ENCODE measurements around the gene L3MBTL1.

L3MBTL1 gene

GRCh38 chr20:43558412-43559146 is 51.1 kb downstream of the L3MBTL1 start, which contains the start of gene SGK2:
Gene SGK2 (plus strand): TSS chr20:43559027. CDS start chr20:43566496, 7,469 bp downstream.
- peak within 1 kb of the TSS; percentile 61 to 77 for H3K4me3 ChIP-seq (ENCODE audit: low read length in 2 of 2)
- H3K27me3 ChIP-seq (ENCODE audit: control insufficient read depth in 2 of 2, insufficient read depth in 2 of 2, low read length in 2 of 2): no peaks in the 10 kb centered on the region
- H3K4me1 ChIP-seq (ENCODE audit: control insufficient read depth in 2 of 2, insufficient read depth in 2 of 2, low read length in 2 of 2): peaks cover 21 to 28% of the 10 kb centered on the region in 2 donors
- H3K36me3 ChIP-seq (ENCODE audit: control insufficient read depth in 2 of 2, insufficient read depth in 2 of 2, low read length in 2 of 2): no peaks in the 10 kb centered on the region
- H3K9me3 ChIP-seq (ENCODE audit: control insufficient read depth in 2 of 2, low read length in 2 of 2): no peaks in the 10 kb centered on the region
- peak within 1 kb of the TSS; percentile 65 to 71 for H3K9ac ChIP-seq (ENCODE audit: low read depth in 1 of 2, low read length in 2 of 2)
- H3K27ac ChIP-seq (ENCODE audit: low read depth in 2 of 2, low read length in 2 of 2): peak within 1 kb of the TSS; percentile 93 to 94

GRCh38 chr20:43559147-43559987 is 51.9 kb downstream of the L3MBTL1 start:
- peak overlapping the region; percentile 93 to 94 for H3K27ac ChIP-seq (ENCODE audit: low read depth in 2 of 2, low read length in 2 of 2)

GRCh38 chr20:43560974-43561373 is 53.5 kb downstream of the L3MBTL1 start:
- Histone ChIP-seq H3K4me1 (ENCODE audit: control insufficient read depth in 2 of 2, insufficient read depth in 2 of 2, low read length in 2 of 2) (peaks cover 19 to 27% of the 10 kb centered on the region in 2 donors), H3K36me3 (ENCODE audit: control insufficient read depth in 2 of 2, insufficient read depth in 2 of 2, low read length in 2 of 2) (peaks cover 6 to 11% of the 10 kb centered on the region in 2 donors), H3K27me3 (ENCODE audit: control insufficient read depth in 2 of 2, insufficient read depth in 2 of 2, low read length in 2 of 2) (no peaks in the 10 kb centered on the region), H3K27ac (ENCODE audit: low read depth in 2 of 2, low read length in 2 of 2) (no peak overlapping the region), H3K4me3 (ENCODE audit: low read length in 2 of 2) (peak overlapping the region; percentile 55 to 77), H3K9me3 (ENCODE audit: control insufficient read depth in 2 of 2, low read length in 2 of 2) (no peaks in the 10 kb centered on the region), H3K9ac (ENCODE audit: low read depth in 1 of 2, low read length in 2 of 2) (peak overlapping the region in 1 of 2 donors; percentile 27)

More at GRCh38 chr20:43559147-43559987, 51.9 kb downstream of the L3MBTL1 start:
- peak overlapping the region; percentile 65 to 71 for H3K9ac ChIP-seq (ENCODE audit: low read depth in 1 of 2, low read length in 2 of 2)
- H3K4me3 ChIP-seq (ENCODE audit: low read length in 2 of 2): peak overlapping the region; percentile 61 to 77
- peaks cover 0 to 2% of the 10 kb centered on the region in 2 donors for H3K36me3 ChIP-seq (ENCODE audit: control insufficient read depth in 2 of 2, insufficient read depth in 2 of 2, low read length in 2 of 2)
- H3K4me1 ChIP-seq (ENCODE audit: control insufficient read depth in 2 of 2, insufficient read depth in 2 of 2, low read length in 2 of 2): peaks cover 21 to 28% of the 10 kb centered on the region in 2 donors
- no peaks in the 10 kb centered on the region for H3K27me3 ChIP-seq (ENCODE audit: control insufficient read depth in 2 of 2, insufficient read depth in 2 of 2, low read length in 2 of 2)
- H3K9me3 ChIP-seq (ENCODE audit: control insufficient read depth in 2 of 2, low read length in 2 of 2): no peaks in the 10 kb centered on the region

GRCh38 chr20:43563429-43563828 is 55.9 kb downstream of the L3MBTL1 start:
- no peak overlapping the region for H3K4me3 ChIP-seq (ENCODE audit: low read length in 2 of 2)
- peaks cover 4 to 5% of the 10 kb centered on the region in 2 donors for H3K4me1 ChIP-seq (ENCODE audit: control insufficient read depth in 2 of 2, insufficient read depth in 2 of 2, low read length in 2 of 2)
- H3K36me3 ChIP-seq (ENCODE audit: control insufficient read depth in 2 of 2, insufficient read depth in 2 of 2, low read length in 2 of 2): peaks cover 10 to 22% of the 10 kb centered on the region in 2 donors
- H3K27ac ChIP-seq (ENCODE audit: low read depth in 2 of 2, low read length in 2 of 2): no peak overlapping the region
- H3K9me3 ChIP-seq (ENCODE audit: control insufficient read depth in 2 of 2, low read length in 2 of 2): no peaks in the 10 kb centered on the region
- no peaks in the 10 kb centered on the region for H3K27me3 ChIP-seq (ENCODE audit: control insufficient read depth in 2 of 2, insufficient read depth in 2 of 2, low read length in 2 of 2)
- H3K9ac ChIP-seq (ENCODE audit: low read depth in 1 of 2, low read length in 2 of 2): no peak overlapping the region

- no peaks in the 10 kb centered on the region for H3K9me3 ChIP-seq (ENCODE audit: control insufficient read depth in 2 of 2, low read length in 2 of 2)
- peaks cover 15 to 24% of the 10 kb centered on the region in 2 donors for H3K36me3 ChIP-seq (ENCODE audit: control insufficient read depth in 2 of 2, insufficient read depth in 2 of 2, low read length in 2 of 2)
- no peaks in the 10 kb centered on the region for H3K27me3 ChIP-seq (ENCODE audit: control insufficient read depth in 2 of 2, insufficient read depth in 2 of 2, low read length in 2 of 2)
- H3K4me1 ChIP-seq (ENCODE audit: control insufficient read depth in 2 of 2, insufficient read depth in 2 of 2, low read length in 2 of 2): peaks cover 3 to 4% of the 10 kb centered on the region in 2 donors
- no peak overlapping the region for H3K4me3 ChIP-seq (ENCODE audit: low read length in 2 of 2)
- no peak overlapping the region for H3K27ac ChIP-seq (ENCODE audit: low read depth in 2 of 2, low read length in 2 of 2)
- no peak overlapping the region for H3K9ac ChIP-seq (ENCODE audit: low read depth in 1 of 2, low read length in 2 of 2)
Observed at GRCh38 chr20:43563991-43564390, 56.5 kb downstream of the L3MBTL1 start.

- no peak overlapping the region for H3K4me3 ChIP-seq (ENCODE audit: low read length in 2 of 2)
- no peaks in the 10 kb centered on the region for H3K9me3 ChIP-seq (ENCODE audit: control insufficient read depth in 2 of 2, low read length in 2 of 2)
- no peaks in the 10 kb centered on the region for H3K27me3 ChIP-seq (ENCODE audit: control insufficient read depth in 2 of 2, insufficient read depth in 2 of 2, low read length in 2 of 2)
- H3K27ac ChIP-seq (ENCODE audit: low read depth in 2 of 2, low read length in 2 of 2): no peak overlapping the region
- H3K36me3 ChIP-seq (ENCODE audit: control insufficient read depth in 2 of 2, insufficient read depth in 2 of 2, low read length in 2 of 2): peaks cover 20 to 29% of the 10 kb centered on the region in 2 donors
- H3K9ac ChIP-seq (ENCODE audit: low read depth in 1 of 2, low read length in 2 of 2): no peak overlapping the region
- H3K4me1 ChIP-seq (ENCODE audit: control insufficient read depth in 2 of 2, insufficient read depth in 2 of 2, low read length in 2 of 2): peaks cover 6% of the 10 kb centered on the region in 2 donors
Observed at GRCh38 chr20:43564455-43564854, 57.0 kb downstream of the L3MBTL1 start.

GRCh38 chr20:43564993-43565757 is 57.7 kb downstream of the L3MBTL1 start:
- H3K4me1 ChIP-seq (ENCODE audit: control insufficient read depth in 2 of 2, insufficient read depth in 2 of 2, low read length in 2 of 2): peaks cover 9% of the 10 kb centered on the region in 2 donors
- H3K9ac ChIP-seq (ENCODE audit: low read depth in 1 of 2, low read length in 2 of 2): no peak overlapping the region
- no peaks in the 10 kb centered on the region for H3K9me3 ChIP-seq (ENCODE audit: control insufficient read depth in 2 of 2, low read length in 2 of 2)
- H3K27ac ChIP-seq (ENCODE audit: low read depth in 2 of 2, low read length in 2 of 2): no peak overlapping the region
- H3K4me3 ChIP-seq (ENCODE audit: low read length in 2 of 2): no peak overlapping the region
- peaks cover 24 to 35% of the 10 kb centered on the region in 2 donors for H3K36me3 ChIP-seq (ENCODE audit: control insufficient read depth in 2 of 2, insufficient read depth in 2 of 2, low read length in 2 of 2)
- no peaks in the 10 kb centered on the region for H3K27me3 ChIP-seq (ENCODE audit: control insufficient read depth in 2 of 2, insufficient read depth in 2 of 2, low read length in 2 of 2)

- peaks cover 24 to 36% of the 10 kb centered on the region in 2 donors for H3K36me3 ChIP-seq (ENCODE audit: control insufficient read depth in 2 of 2, insufficient read depth in 2 of 2, low read length in 2 of 2)
- no peak overlapping the region for H3K9ac ChIP-seq (ENCODE audit: low read depth in 1 of 2, low read length in 2 of 2)
- no peak overlapping the region for H3K27ac ChIP-seq (ENCODE audit: low read depth in 2 of 2, low read length in 2 of 2)
- H3K9me3 ChIP-seq (ENCODE audit: control insufficient read depth in 2 of 2, low read length in 2 of 2): no peaks in the 10 kb centered on the region
- H3K27me3 ChIP-seq (ENCODE audit: control insufficient read depth in 2 of 2, insufficient read depth in 2 of 2, low read length in 2 of 2): no peaks in the 10 kb centered on the region
- no peak overlapping the region for H3K4me3 ChIP-seq (ENCODE audit: low read length in 2 of 2)
- peaks cover 13 to 15% of the 10 kb centered on the region in 2 donors for H3K4me1 ChIP-seq (ENCODE audit: control insufficient read depth in 2 of 2, insufficient read depth in 2 of 2, low read length in 2 of 2)
Observed at GRCh38 chr20:43565758-43566104, 58.2 kb downstream of the L3MBTL1 start.

- peaks cover 34 to 46% of the 10 kb centered on the region in 2 donors for H3K36me3 ChIP-seq (ENCODE audit: control insufficient read depth in 2 of 2, insufficient read depth in 2 of 2, low read length in 2 of 2)
- no peak overlapping the region for H3K27ac ChIP-seq (ENCODE audit: low read depth in 2 of 2, low read length in 2 of 2)
- no peak overlapping the region for H3K9ac ChIP-seq (ENCODE audit: low read depth in 1 of 2, low read length in 2 of 2)
- H3K9me3 ChIP-seq (ENCODE audit: control insufficient read depth in 2 of 2, low read length in 2 of 2): no peaks in the 10 kb centered on the region
- H3K4me1 ChIP-seq (ENCODE audit: control insufficient read depth in 2 of 2, insufficient read depth in 2 of 2, low read length in 2 of 2): peaks cover 15 to 19% of the 10 kb centered on the region in 2 donors
- no peak overlapping the region for H3K4me3 ChIP-seq (ENCODE audit: low read length in 2 of 2)
- H3K27me3 ChIP-seq (ENCODE audit: control insufficient read depth in 2 of 2, insufficient read depth in 2 of 2, low read length in 2 of 2): no peaks in the 10 kb centered on the region
Observed at GRCh38 chr20:43567477-43567876, 60.0 kb downstream of the L3MBTL1 start.
